Upper lobe of left lung (tissue), 4 donors: Measurements from ENCODE around the gene AFAP1L2.
A peak's percentile ranks its signal among the peaks of the same experiment; 100 is the strongest.

Source experiments
- CTCF ChIP-seq, 6 experiments: fragments of 450-650 bp in 4 of 6; fragments of 200-600 bp in 2 of 6; sonication (generic) in 2 of 6; IDR thresholded peaks; one replicate each; pipeline ENCODE4 v1.5.1; 2016 to 2019; ENCODE audit warnings: antibody characterized with exemption in 6 of 6
- POLR2A ChIP-seq, 4 donors: fragments of 450-650 bp; IDR thresholded peaks; one replicate each; pipeline ENCODE4 v1.5.1; 2016 to 2017; ENCODE audit warnings: antibody characterized with exemption in 4 of 4, mild to moderate bottlenecking in 2 of 4
- POLR2AphosphoS5 ChIP-seq, 2 donors: sonication (generic); formaldehyde crosslinking; IDR thresholded peaks; one replicate each; pipeline ENCODE4 v1.5.1; 2017; ENCODE audit warnings: antibody characterized with exemption in 2 of 2

GRCh38 chr10:114437473-114438292 lies 33.4 kb upstream of the AFAP1L2 start:
- TF ChIP-seq POLR2AphosphoS5 (IDR thresholded peaks at IDR 0.05) (no peak), CTCF (IDR thresholded peaks at IDR 0.05) (peak in 4 of 6 experiments; percentile 10 to 28 (median 21)), POLR2A (IDR thresholded peaks at IDR 0.05) (no peak)
